Activated CD8-positive, alpha-beta T cell treated with anti-CD3 and anti-CD28 coated beads for 36 hours (primary cell): ENCODE measurements around the gene IFT20. TPM values are rescaled to one million over a fixed set of nuclear protein-coding genes. Genes with fewer than 3 reads are reported as not detected.

ENCODE experiments used
- ATAC-seq: fragments of 200-7000 bp; cut with Tn5 transposase; one replicate; pipeline ENCODE4 v1.10.0; 2021; ENCODE audit warnings: mild to moderate bottlenecking, moderate library complexity
- CTCF ChIA-PET: fragments of 350-600 bp; sonication (Branson Sonifier 250); formaldehyde crosslinking; loops from one replicate; lab custom pipeline; 2021; ENCODE audit warnings: antibody characterized with exemption; lab: Charles Lee
- POLR2A ChIA-PET: fragments of 350-600 bp; sonication (Branson Sonifier 250); formaldehyde crosslinking; loops from one replicate; lab custom pipeline; 2021; ENCODE audit warnings: antibody characterized with exemption; lab: Charles Lee
- DNase-seq: peaks from one replicate; pipeline ENCODE4 v3.0.0-alpha.2; 2020
- H3K27ac Mint-ChIP-seq: one replicate; pipeline ENCODE4 v1.8.0; 2021; ENCODE audit warnings: mild to moderate bottlenecking, mixed read lengths
- H3K27me3 Mint-ChIP-seq: one replicate; pipeline ENCODE4 v1.8.0; 2021; ENCODE audit warnings: mixed read lengths
- H3K36me3 Mint-ChIP-seq: one replicate; pipeline ENCODE4 v1.8.0; 2021; ENCODE audit warnings: low read depth, mixed read lengths
- H3K4me1 Mint-ChIP-seq: one replicate; pipeline ENCODE4 v1.8.0; 2021; ENCODE audit warnings: low read depth, mixed read lengths
- H3K4me3 Mint-ChIP-seq: one replicate; pipeline ENCODE4 v1.8.0; 2021; ENCODE audit warnings: mild to moderate bottlenecking, moderate library complexity, mixed read lengths
- H3K9me3 Mint-ChIP-seq: one replicate; pipeline ENCODE4 v1.8.0; 2021; ENCODE audit warnings: mixed read lengths
- CTCF ChIP-seq: fragments of 200-600 bp; IDR thresholded peaks from one replicate; pipeline ENCODE4 v1.8.0; 2022; ENCODE audit warnings: antibody characterized with exemption, mild to moderate bottlenecking
- intact Hi-C: fragments of 100-400 bp; cut with micrococcal nuclease; formaldehyde crosslinking; loops from one replicate; pipeline ENCODE4 v1.10.0; 2022
- total RNA-seq, 2 experiments: library from RNA; stranded (reverse); gene quantifications; one replicate each; pipeline ENCODE4 v1.2.3, GENCODE V29; 2021

IFT20 gene
- total RNA-seq, 2 experiments from 2014 or later: 16.7 to 18.8 TPM

GRCh38 chr17:28364665-28365363 lies 29.5 kb upstream of the IFT20 start, which contains the start of gene SEBOX:
Gene SEBOX, minus strand, starts transcription at chr17:28365199. Its CDS starts 48 bp downstream, at chr17:28365151.
- H3K9me3 Mint-ChIP-seq: no peaks in the 10 kb centered on the region
- CTCF ChIA-PET: no interaction called here
- H3K4me1 Mint-ChIP-seq: no peaks in the 10 kb centered on the region
- no peak within 1 kb of the TSS for H3K4me3 Mint-ChIP-seq
- POLR2A ChIA-PET: interaction anchor here (0.6 to 1.5 kb wide), 3 partner anchors 20 to 40 kb away, joined by 3 to 8 read pairs (median 3); partner anchors contain the start of genes IFT20 and TNFAIP1
- DNase-seq (no peak), ATAC-seq (no peak)
- no peak for TF ChIP-seq CTCF
- H3K27me3 Mint-ChIP-seq: no peaks in the 10 kb centered on the region
- H3K27ac Mint-ChIP-seq: no peak within 1 kb of the TSS
- peaks cover 13% of the 10 kb centered on the region for H3K36me3 Mint-ChIP-seq
- intact Hi-C loops: no loop called here

- H3K4me1 Mint-ChIP-seq: peaks cover 3% of the 10 kb centered on the region
- peaks cover 17% of the 10 kb centered on the region for H3K36me3 Mint-ChIP-seq
- ChIA-PET CTCF (no interaction called here), POLR2A (interaction anchor here (0.7 to 1.3 kb wide), 4 partner anchors 18 to 44 kb away, joined by 3 read pairs; partner anchors contain the start of genes IFT20 and TNFAIP1)
- H3K27me3 Mint-ChIP-seq: no peaks in the 10 kb centered on the region
- ATAC-seq (no peak), DNase-seq (no peak)
- intact Hi-C loops: no loop called here
- H3K27ac Mint-ChIP-seq: no peak overlapping the region
- no peaks in the 10 kb centered on the region for H3K9me3 Mint-ChIP-seq
- TF ChIP-seq CTCF: no peak
- no peak overlapping the region for H3K4me3 Mint-ChIP-seq
Measured at GRCh38 chr17:28363776-28364650, 28.7 kb upstream of the IFT20 start.

- no peaks in the 10 kb centered on the region for H3K27me3 Mint-ChIP-seq
- no peak overlapping the region for H3K27ac Mint-ChIP-seq
- peaks cover 17% of the 10 kb centered on the region for H3K36me3 Mint-ChIP-seq
- no peak for TF ChIP-seq CTCF
- POLR2A ChIA-PET: interaction anchor here (0.9 to 1.0 kb wide), 2 partner anchors 24 to 44 kb away, joined by 3 read pairs; no protein-coding TSS in a partner anchor
- no peak for ATAC-seq
- H3K9me3 Mint-ChIP-seq: no peaks in the 10 kb centered on the region
- DNase-seq: no peak
- intact Hi-C loops: no loop called here
- no peak overlapping the region for H3K4me3 Mint-ChIP-seq
- peaks cover 10% of the 10 kb centered on the region for H3K4me1 Mint-ChIP-seq
- CTCF ChIA-PET: no interaction called here
Measured at GRCh38 chr17:28363186-28363585, 27.9 kb upstream of the IFT20 start.

- ChIA-PET POLR2A (interaction anchor here (1.0 to 4.5 kb wide), 11 partner anchors 10 to 195 kb away, joined by 3 to 35 read pairs (median 9); partner anchors contain the start of genes IFT20, SARM1, TNFAIP1 and VTN), CTCF (interaction anchor here (1.0 to 4.4 kb wide), 6 partner anchors 8 to 190 kb away, joined by 3 to 19 read pairs (median 6); partner anchors contain the start of genes IFT20 and TNFAIP1)
- Mint-ChIP-seq H3K9me3 (no peaks in the 10 kb centered on the region), H3K4me1 (peaks cover 34% of the 10 kb centered on the region), H3K4me3 (peak overlapping the region; percentile 97), H3K27me3 (no peaks in the 10 kb centered on the region), H3K36me3 (peaks cover 47% of the 10 kb centered on the region), H3K27ac (peak overlapping the region; percentile 92)
- no peak for ATAC-seq
- no peak for TF ChIP-seq CTCF
- intact Hi-C loops: no loop called here
- DNase-seq: no peak
Measured at GRCh38 chr17:28357901-28358197, 22.6 kb upstream of the IFT20 start.
